ENCODE measurements around the gene RBP7.
"Not testable (repeated sequence)": the region's sequence is repeated elsewhere in the genome, so short reads cannot be mapped to it uniquely, and the experiment has no call there.

RBP7 gene

GRCh38 chr1:9996624-9997582, at the start of gene RBP7:
Gene RBP7 (plus strand): TSS chr1:9997228. CDS start chr1:9997259, 31 bp downstream.
- DNase-seq (ENCODE audit: low read depth in 1 of 2, low spot score in 1 of 2), result no peak

DNA sequence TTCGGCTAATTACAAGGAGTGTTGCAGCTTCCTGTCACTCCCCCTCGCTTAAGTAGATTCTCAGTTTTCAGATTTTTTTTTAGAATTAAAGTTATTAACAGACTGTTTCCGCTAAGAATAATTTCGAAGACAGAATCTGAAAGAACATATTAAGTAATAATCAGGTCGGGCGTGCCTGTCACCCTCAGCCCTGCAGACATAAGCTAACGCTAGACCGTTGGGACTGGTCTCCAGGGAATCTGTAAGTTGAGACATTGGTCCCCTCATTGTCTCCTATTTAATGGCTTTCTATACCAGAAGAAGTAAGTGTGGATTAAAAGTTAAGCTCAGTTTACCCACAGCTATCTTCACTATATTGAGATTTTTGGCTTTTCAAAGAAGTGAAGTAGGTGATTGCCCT, 39.3 kb upstream of the RBP7 start:
- no peak for DNase-seq (ENCODE audit: low read depth in 1 of 2, low spot score in 1 of 2)

DNA sequence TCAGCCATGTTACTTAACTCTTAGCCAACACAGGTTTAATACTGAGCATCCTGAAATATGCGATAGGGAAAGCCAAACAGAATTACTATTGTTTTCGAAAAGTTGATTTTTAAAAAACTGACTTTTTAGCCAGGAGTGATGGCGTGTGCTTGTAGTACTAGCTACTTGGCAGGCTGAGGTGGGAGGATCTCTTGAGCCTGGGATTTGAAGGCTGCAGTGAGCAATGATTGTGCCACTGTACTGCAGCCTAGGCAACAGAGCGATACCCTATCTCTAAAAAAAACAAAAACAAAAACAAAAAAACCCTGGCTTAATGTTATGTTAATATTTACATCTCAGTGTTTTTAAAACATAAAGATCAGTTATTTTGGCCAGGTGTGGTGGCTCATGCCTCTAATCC, 37.0 kb upstream of the RBP7 start:
- DNase-seq (ENCODE audit: low read depth in 1 of 2, low spot score in 1 of 2), result no peak

DNA sequence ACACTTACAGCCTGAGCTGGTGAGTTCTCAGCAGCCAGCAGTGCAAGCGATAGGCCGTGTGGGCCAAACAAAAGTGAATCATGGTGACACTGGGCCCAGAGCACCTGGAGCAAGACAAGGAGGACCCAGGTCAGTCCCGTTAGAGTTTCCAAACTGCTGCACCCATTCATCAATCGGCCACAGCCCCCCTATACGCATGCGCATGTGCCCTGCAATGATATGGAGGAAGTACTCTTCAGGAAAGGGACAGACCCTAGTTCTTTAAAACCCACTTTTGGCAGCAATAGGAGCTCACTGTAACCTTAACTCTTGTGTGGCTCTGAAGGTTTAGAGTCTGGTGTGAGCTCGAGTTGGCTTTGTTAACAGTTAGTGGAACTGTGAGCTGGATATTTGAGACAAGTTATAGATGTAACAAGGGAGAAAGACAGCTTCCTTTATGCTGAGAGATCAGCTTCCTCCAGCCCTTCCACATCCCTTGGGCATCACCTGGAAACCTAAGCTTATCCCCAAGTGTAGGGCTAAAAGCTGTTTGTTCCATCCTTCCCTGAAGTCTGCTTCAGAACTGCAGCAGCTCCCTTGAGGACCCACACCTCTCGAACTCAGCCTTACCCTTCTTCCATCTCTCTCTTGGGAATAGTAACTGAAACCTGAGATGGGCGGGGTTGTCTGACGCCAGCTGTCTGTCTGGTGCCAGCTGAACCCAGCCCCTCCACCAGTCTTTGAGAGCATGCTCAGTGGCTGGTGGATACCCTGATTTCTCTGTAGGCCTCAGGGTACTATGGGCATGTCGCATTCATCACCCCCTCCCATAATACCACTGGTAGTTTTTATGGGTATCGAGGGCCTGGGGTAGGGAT, 36.1 kb upstream of the RBP7 start:
- no peak for DNase-seq (ENCODE audit: low read depth in 1 of 2, low spot score in 1 of 2)

GRCh38 chr1:9984253-9984652, 12.8 kb upstream of the RBP7 start:
- DNase-seq (ENCODE audit: low read depth in 1 of 2, low spot score in 1 of 2), result no peak

GRCh38 chr1:9985001-9985400, 12.0 kb upstream of the RBP7 start:
- no peak for DNase-seq (ENCODE audit: low read depth in 1 of 2, low spot score in 1 of 2)

DNA sequence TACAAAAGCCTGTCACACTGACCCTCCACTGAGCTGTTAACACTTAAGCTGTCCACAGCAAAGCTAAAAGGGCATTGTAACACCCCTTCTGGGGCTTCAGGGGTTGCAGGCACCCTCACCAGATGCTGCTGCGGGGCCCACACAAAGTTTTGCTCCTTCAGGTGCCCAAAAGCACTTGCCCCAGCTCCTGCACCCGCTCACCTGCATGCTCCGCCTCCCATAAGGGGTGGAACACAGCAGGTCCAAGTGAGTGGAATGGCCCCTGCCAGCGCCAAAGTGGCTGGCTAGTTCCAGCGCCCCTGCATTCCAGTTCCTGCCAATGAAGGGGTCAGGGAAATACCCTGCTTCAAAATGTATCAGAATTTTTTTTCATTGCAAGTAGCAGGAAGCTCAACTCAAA, 7.3 kb upstream of the RBP7 start:
- DNase-seq (ENCODE audit: low read depth in 1 of 2, low spot score in 1 of 2), result no peak

GRCh38 chr1:9990944-9991343, 6.1 kb upstream of the RBP7 start:
- no peak for DNase-seq (ENCODE audit: low read depth in 1 of 2, low spot score in 1 of 2)

- no peak for DNase-seq (ENCODE audit: low read depth in 1 of 2, low spot score in 1 of 2)
Observed at GRCh38 chr1:9992910-9993309, 4.1 kb upstream of the RBP7 start.

DNA sequence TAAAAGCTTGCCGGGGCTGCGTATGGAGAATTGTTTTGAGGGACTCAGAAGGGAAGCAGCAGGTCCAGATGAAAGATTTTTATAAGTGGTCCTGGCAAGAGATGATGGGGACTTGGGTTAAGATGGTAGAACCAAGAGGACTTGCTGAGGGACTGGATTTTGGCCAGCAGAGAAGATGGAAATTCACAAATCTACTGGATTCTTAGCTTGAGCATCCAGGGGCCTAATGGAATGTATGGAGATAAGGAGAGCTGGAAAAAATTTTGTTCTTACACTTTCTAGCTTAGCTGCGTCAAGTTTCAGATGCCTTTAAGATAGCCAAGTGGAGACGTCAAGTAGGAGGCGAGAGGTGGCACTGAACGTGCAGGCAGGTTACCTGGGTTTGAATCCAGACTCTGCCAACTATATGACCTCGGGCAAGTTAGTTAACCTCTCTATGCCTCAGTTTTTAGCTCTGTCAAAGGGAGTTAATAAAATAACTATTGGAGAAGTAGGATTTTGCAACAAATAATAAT, 3.4 kb upstream of the RBP7 start:
- no peak for DNase-seq (ENCODE audit: low read depth in 1 of 2, low spot score in 1 of 2)

GRCh38 chr1:10001016-10001665, 4.1 kb downstream of the RBP7 start:
- no peak for DNase-seq (ENCODE audit: low read depth in 1 of 2, low spot score in 1 of 2)

DNA sequence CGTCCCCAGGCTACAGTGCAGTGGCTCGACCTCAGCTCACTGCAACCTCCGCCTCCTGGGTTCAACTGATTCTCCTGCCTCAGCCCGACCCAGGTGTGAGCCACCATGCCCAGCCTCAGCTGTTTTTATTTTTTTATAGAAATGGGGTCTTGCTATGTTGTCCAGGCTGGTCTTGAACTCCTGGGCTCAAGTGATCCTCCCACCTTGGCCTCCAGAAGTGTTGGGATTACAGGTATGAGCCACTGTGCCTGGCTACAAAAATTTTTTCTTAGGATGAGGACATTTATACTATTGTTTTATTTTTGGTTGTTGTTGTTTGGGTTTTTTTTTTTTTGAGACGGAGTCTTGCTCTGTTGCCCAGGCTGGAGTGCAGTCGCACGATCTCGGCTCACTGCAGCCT, 8.2 kb downstream of the RBP7 start:
- not testable (repeated sequence) for DNase-seq (ENCODE audit: low read depth in 1 of 2, low spot score in 1 of 2)

DNA sequence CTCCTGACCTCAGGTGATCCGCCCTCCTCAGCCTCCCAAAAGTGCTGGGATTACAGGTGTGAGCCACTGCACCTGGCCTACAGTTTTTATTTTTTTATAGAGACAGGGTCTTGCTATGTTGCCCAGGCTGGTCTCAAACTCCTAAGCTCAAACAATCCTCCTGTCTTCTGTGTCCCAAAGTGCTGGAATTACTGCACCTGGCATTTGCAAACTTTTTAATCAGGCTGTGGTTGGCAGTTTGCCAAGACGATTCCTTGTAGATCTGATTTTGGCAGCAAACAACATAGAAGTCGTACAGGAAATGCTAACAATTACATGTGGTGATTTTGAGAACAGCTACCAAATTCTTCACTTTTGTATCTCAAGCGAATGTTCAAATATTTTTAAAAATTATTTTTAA, 10.1 kb downstream of the RBP7 start:
- no peak for DNase-seq (ENCODE audit: low read depth in 1 of 2, low spot score in 1 of 2)

DNA sequence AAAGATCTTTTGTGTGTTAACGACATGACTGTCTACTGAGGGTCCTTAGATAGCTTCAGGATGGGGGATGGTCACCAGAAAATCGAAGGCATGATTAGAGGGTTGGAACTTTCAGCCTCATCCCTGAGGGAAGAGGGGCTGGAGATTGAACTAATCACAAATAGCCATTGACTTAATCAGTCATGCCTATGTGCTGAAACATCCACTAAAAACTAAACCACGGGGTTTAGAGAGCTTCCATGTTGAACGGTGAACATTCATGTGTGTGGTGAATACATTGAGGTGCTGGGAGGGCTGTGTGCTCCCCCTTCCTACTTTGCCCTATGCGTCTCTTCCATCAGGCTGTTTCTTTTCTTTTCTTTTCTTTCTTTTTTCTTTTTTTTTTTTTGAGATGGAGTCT, 17.0 kb downstream of the RBP7 start:
- DNase-seq (ENCODE audit: low read depth in 1 of 2, low spot score in 1 of 2), result no peak

DNA sequence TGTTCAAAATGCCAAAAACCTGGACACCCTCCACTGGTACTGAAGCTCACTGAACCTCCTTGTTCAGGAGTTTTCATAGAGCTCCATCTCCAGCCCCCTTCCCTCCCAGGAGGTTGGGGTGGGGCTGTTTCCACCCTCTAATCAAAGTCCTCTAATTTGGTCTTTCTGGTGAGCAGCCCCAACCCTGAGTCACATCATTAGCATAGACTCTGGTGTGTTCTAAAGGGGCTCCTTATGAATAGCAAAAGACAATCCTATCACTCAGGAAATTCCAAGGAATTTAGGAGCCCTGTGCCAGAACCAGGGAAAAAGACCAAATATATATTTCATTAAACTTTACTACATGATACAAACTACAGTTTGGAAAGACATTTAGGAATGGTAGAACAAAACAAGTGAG, 22.5 kb downstream of the RBP7 start:
- DNase-seq (ENCODE audit: low read depth in 1 of 2, low spot score in 1 of 2), result no peak

DNA sequence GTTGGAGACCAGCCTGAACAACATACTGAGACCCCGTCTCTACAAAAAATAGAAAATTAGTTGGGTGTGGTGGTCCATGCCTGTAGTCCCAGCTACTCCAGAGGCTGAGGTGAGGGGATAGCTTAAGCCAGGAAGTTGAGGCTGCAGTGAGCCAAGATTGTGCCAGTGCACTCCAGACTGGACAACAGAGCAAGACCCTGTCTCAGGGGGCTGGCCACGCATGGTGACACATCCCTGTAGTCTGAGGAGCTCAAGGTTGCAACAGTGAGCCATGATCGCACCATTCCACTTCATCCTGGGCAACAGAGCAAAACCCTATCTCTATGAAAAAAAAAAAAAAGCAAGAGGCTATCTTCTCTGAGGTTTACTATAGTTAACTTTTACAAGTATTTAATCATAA, 23.1 kb downstream of the RBP7 start:
- DNase-seq (ENCODE audit: low read depth in 1 of 2, low spot score in 1 of 2), result no peak

- not testable (repeated sequence) for DNase-seq (ENCODE audit: low read depth in 1 of 2, low spot score in 1 of 2)
Observed at GRCh38 chr1:10020678-10021077, 23.6 kb downstream of the RBP7 start.

- DNase-seq (ENCODE audit: low read depth in 1 of 2, low spot score in 1 of 2), result not testable (repeated sequence)
Observed at GRCh38 chr1:10021992-10022391, 25.0 kb downstream of the RBP7 start.

- DNase-seq (ENCODE audit: low read depth in 1 of 2, low spot score in 1 of 2), result no peak
Observed at GRCh38 chr1:10022656-10023055, 25.6 kb downstream of the RBP7 start.

DNA sequence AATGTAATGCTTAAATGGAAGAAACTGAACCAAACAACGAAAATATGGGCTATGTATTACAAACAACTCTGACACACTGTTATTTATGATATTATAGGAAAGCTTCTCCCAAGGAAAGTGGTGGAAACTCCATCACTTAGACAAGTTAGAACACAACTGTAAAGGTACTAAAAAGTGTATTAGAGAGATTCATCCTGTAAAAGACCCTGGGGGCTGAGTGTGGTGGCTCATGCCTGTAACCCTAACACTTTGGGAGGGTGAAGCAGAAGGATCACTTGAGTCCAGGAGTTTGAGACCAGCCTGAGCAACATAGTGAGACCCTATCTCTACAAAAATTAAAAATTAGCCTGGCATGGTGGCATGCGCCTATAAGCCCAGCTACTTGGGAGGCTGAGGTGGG, 28.3 kb downstream of the RBP7 start:
- DNase-seq (ENCODE audit: low read depth in 1 of 2, low spot score in 1 of 2), result no peak

GRCh38 chr1:10027027-10027426, 30.0 kb downstream of the RBP7 start:
- no peak for DNase-seq (ENCODE audit: low read depth in 1 of 2, low spot score in 1 of 2)
